GM21526 (cell line): ENCODE data around the gene FXYD6.

ENCODE experiments used
- ATAC-seq: cut with Tn5 transposase; IDR thresholded peaks from one replicate; pipeline ENCODE4 v1.9.1; 2021; ENCODE audit warnings: moderate library complexity; ENCODE audit not compliant: unreplicated experiment, low FRiP score

The FXYD6 gene

GRCh38 chr11:117796872-117797529 lies 79.5 kb downstream of the FXYD6 start, which contains the start of gene DSCAML1:
DSCAML1 (minus strand) TSS chr11:117797216; CDS start chr11:117797079, 137 bp downstream.
- ATAC-seq, result no peak

DNA sequence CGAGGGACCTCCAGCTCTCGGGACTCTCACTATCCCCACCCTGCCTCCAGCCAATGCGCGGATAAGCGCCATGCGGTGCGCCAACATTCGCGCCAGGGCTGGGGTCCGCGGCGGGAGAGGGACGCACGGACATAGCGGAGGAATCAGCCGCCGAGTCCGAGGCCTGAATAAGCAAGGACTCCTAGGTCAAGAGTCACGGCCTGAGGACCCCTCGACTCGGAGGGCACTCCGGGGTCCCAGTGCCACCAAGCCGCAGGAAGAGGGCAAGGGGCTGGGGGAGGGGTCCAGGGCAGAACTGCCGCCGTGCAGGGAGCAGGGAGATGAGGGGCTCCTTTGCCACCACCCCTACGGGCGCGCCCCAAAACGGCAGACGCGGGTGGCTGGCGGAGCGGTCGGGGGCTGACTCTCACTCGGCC lies 80.0 kb downstream of the FXYD6 start:
- ATAC-seq, result no peak

DNA sequence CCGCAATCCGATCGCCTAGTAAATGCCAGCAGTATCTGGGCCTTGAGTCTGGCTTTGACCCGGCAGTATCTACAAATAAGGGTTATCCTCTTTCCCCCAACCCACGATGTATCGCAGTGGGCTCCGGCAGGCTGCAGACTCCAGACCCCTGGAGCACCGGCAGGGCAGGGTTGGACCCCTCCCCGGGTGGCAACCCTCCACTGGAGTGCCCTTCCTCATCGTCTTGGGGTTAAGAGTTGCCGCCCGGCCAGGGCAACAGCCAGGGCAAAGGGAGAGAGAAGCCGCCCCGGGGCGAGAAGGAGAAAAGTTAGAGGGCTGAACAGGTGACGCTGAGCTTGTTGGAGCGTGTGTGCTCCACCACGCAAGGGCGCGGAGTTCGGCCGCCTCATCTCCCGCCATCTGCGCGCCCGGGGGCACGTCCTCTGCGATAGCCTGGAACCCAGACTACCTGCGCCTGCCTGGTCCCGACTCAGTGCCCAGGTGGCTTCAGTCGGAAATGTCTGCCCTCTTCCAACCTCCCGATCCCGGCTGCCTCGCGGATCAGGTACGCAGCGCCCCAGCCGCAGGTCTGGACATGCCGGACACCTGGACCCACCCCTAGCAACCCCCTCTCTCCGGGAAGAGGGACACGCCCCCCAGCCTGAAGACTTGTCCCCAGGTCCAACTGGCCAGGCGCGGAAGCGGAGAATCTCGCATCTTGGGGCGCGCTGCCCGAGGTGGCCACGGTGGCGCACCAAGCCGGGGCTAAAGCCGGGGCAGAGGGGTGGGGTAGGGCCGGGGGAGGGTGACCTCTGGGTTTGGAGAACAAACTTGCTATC lies 80.6 kb downstream of the FXYD6 start:
- ATAC-seq, result no peak

DNA sequence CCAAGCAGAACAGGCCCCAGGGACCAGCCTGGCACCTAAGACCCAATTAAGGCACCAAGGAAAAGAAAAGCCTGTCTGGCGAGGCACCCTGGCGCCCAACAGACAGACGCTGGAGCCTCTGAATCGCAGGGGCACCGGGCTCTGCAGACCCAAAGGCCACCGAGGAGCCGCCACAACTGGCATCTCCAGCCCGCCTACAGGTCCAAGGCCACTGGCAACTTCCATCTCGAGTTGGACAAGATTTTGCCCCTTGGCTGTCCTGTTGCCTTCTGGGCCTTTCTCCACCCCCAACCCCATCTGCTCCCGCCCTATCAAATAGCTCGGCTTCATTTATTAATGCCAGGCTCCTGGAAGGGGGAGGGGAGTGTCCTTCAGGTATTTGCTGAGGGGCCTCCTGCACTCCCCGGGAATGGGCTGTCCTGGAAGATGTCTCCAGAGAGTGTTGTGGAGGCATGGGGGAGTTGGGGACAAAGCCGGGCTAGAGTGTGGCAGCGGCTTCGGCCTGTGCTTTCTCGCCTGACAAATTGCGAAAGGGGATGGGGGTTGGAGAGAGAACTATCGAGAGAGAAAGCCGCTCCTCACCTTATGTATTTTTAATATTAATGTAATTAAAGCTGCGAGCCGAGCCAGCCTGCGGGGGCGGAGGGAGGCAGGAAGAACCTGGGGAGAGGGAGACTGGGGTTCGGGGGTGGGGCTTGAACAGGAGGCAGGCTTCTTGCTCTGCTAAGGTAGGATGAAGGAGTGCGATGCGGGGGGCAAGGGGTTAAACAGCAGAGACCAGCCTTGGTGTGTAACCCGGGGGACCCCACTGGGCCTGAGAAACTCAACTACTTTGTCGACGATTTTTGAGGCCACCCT lies 81.5 kb downstream of the FXYD6 start:
- no peak for ATAC-seq

DNA sequence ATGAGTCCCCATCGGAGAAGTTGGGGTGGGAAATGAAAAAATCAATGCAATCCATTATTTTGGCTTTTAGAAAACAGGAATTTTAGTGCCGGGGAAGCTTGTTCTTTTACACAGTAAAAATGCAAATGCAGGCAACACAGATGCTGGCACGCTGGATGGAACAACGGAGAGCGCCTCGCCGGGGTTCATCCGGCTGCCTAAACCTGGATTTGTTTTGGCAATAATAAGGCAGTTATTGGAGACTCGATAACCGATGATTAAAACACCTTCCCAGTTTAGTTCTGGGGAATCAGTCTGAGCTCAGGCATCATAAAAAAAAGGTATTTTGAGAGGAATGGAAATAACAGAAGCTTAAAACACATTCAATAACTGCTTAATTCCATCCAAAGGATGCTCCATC lies 82.3 kb downstream of the FXYD6 start:
- no peak for ATAC-seq

DNA sequence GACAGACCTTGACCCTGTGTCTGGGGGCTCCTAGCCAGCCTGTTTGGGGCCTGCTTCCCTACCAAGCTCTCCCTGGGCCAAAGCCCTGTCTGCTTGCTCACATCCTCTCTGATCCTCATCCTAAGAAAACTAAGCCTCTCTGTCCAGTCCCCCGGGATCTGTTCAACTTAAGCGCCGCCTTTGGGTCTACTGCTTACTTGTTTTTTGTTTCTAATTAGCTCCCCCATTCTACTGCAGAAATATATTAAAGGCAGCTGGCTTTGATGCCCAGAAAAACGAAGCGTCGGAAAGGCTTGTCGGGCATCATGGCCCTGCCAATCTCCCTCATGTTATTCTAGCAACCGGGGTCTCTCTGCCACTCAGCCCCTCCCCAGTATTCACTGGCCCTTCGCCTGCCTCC lies 82.9 kb downstream of the FXYD6 start:
- ATAC-seq, result no peak

DNA sequence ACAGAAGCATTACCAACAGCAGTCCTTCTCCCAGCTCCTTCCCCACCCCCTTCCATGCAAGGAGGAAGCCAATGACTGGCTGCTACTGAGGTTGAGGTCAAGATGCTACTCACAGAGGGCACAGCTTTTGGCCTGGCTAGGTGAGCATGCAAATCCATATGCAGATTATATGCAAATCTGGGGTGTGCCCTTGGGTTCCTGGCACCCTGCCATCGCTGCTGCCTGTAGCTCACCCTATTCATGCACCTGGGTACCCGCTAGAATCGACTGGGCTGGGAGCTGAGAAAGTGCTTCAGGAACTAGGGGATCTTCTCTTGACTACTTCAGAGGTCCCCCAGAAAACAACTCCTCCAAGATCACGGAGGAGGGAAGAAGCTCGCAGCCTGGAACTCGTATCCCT lies 83.5 kb downstream of the FXYD6 start:
- ATAC-seq, result no peak

DNA sequence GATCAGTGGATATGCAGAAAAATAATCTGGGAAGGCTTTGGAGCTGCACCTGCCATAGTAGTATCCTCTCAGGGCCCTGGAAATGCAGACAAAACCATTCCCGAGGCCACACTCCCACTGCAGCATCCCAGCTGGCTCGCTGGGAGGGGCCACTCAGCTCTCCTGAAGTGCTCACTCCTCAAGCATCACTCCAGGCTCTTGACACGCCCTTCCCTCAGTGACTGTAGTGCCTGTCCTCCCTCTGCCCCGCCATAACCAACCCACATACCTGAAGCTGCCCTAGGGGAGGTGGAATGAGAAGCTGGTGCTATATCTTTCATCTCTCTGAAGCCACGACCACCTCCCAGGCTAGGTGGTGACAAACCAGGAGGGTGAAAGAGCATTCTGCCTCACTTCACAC lies 84.2 kb downstream of the FXYD6 start:
- no peak for ATAC-seq

DNA sequence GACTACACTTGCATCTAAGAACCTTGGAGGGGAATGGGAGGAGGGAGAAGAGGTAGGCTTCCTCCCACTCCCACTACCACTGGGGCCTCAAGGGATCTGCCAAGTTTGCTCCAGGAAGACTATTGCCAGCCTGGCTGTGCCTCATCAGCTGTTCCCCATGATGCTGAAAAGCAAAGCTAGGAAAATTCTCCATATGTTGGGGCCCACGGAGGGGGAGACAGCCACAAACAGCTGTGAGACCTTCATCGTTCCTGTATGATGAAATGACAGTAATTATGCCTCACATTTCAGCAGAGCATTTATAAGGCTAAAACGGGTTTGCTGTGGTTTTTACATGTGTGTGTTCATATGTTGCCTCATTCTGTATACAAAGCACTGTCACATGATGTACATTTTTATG lies 86.2 kb downstream of the FXYD6 start:
- no peak for ATAC-seq

- ATAC-seq, result no peak
Measured at GRCh38 chr11:117789241-117789640, 87.2 kb downstream of the FXYD6 start.
